Spleen (tissue), 11 donors: Measurements from ENCODE around the gene UFC1. TPM values are rescaled to one million over a fixed set of nuclear protein-coding genes. Genes with fewer than 3 reads are reported as not detected.
A peak's percentile ranks its signal among the peaks of the same experiment; 100 is the strongest.

ENCODE experiments used
- DNase-seq: peaks from one replicate; pipeline ENCODE4 v3.0.0-alpha.2; 2020
- H3K27ac ChIP-seq, 8 donors: fragments of 200-600 bp; sonication (generic) in 7 of 8; 1 replicate in 4 of 8; 2 replicates in 4 of 8; pipeline versions ENCODE4 v1.5.0 to v1.8.0; 2016 to 2021; ENCODE audit warnings: inconsistent platforms in 4 of 8, mild to moderate bottlenecking in 4 of 8, moderate library complexity in 1 of 8
- H3K27me3 ChIP-seq, 7 donors: fragments of 200-600 bp; sonication (generic) in 6 of 7; replicated peaks in 1 of 7; 1 replicate in 4 of 7; 2 replicates in 3 of 7; pipeline versions ENCODE4 v1.5.0 to v1.8.0; 2016 to 2021; ENCODE audit warnings: inconsistent platforms in 3 of 7, mild to moderate bottlenecking in 1 of 7
- H3K36me3 ChIP-seq, 6 donors: fragments of 200-600 bp; sonication (generic) in 5 of 6; 1 replicate in 4 of 6; 2 replicates in 2 of 6; pipeline versions ENCODE4 v1.5.0 to v1.8.0; 2016 to 2021; ENCODE audit warnings: inconsistent platforms in 2 of 6
- H3K4me1 ChIP-seq, 6 donors: fragments of 200-600 bp; sonication (generic) in 5 of 6; 1 replicate in 3 of 6; 2 replicates in 3 of 6; pipeline versions ENCODE4 v1.5.0 to v1.8.0; 2016 to 2021; ENCODE audit warnings: inconsistent platforms in 3 of 6
- H3K4me3 ChIP-seq, 8 donors: fragments of 200-600 bp; sonication (generic) in 7 of 8; 1 replicate in 4 of 8; 2 replicates in 4 of 8; pipeline versions ENCODE4 v1.5.0 to v1.8.0; 2016 to 2021; ENCODE audit warnings: inconsistent platforms in 4 of 8, mild to moderate bottlenecking in 4 of 8, moderate library complexity in 2 of 8
- H3K9me3 ChIP-seq, 8 donors: fragments of 200-600 bp; sonication (generic) in 7 of 8; 1 replicate in 4 of 8; 2 replicates in 4 of 8; pipeline versions ENCODE4 v1.5.0 to v1.8.0; 2016 to 2021; ENCODE audit warnings: inconsistent platforms in 4 of 8
- POLR2A ChIP-seq, 3 donors: fragments of 450-650 bp; IDR thresholded peaks; one replicate each; pipeline ENCODE4 v1.5.1; 2017; ENCODE audit warnings: antibody characterized with exemption in 3 of 3, mild to moderate bottlenecking in 1 of 3
- POLR2AphosphoS5 ChIP-seq, 3 donors: sonication (generic); formaldehyde crosslinking; IDR thresholded peaks; one replicate each; pipeline ENCODE4 v1.5.1; 2017; ENCODE audit warnings: antibody characterized with exemption in 3 of 3
- WGBS, 5 donors: extraction: QIAGEN DNeasy Blood & Tissue Kit in 3 of 5; methylation state at CpG; one replicate each; pipeline versions ENCODE4 v1.1.5 to v1.1.7; 2013 to 2018; 5-methylcytosine and 5-hydroxymethylcytosine counted together
- intact Hi-C: fragments of 100-400 bp; cut with DNase I; formaldehyde crosslinking; loops from one replicate; pipeline ENCODE4 v1.15.0; 2023; ENCODE audit warnings: low total_unique reads
- polyA plus RNA-seq, 3 donors: library from polyadenylated mRNA; stranded (reverse); fragments of 200-250 nt; gene quantifications; one replicate each; pipeline ENCODE4 v1.2.1, GENCODE V29; 2013
- total RNA-seq, 7 donors: library from RNA; depleted of rRNA in 3 of 7; stranded (reverse); fragments of >200 nt in 3 of 7; fragmentation: NEBNext Ultra II Directional in 4 of 7; extraction: Animal tissue kit (Norgen Biotek cat#: 25700) in 4 of 7; gene quantifications; one replicate each; pipeline versions ENCODE4 v1.1.0 to v1.2.1, GENCODE V29; 2016 to 2021
- TF ChIP-seq, protein P1 (sequence below), 11 experiments: fragments of 200-600 bp in 7 of 11; fragments of 450-650 bp in 4 of 11; sonication (generic) in 4 of 11; IDR thresholded peaks in 8 of 11; conservative IDR thresholded peaks in 3 of 11; 1 replicate in 7 of 11; 2 replicates in 4 of 11; pipeline versions ENCODE4 v1.4.0 to v1.8.0; 2016 to 2021; ENCODE audit warnings: antibody characterized with exemption in 11 of 11, inconsistent platforms in 4 of 11, mild to moderate bottlenecking in 1 of 11
- donor health status: healthy with polysubstance abuse.
- donor health status: DM: no; HTN: no; CAD: no; lungs with moderate emphysema.
- donor health status: DM: no; HTN: no; CAD: no.
- donor health status: Bipolar disorder and iron deficiency.
- donor health status: healthy.
- donor health status: DM: no; HTN: no; CAD: no.
- donor health status: DM: yes; HTN: yes; CAD: no.

Gene UFC1
- total and polyA plus RNA-seq, 10 donors = 62.8 to 130 (median 74.7) TPM

DNA sequence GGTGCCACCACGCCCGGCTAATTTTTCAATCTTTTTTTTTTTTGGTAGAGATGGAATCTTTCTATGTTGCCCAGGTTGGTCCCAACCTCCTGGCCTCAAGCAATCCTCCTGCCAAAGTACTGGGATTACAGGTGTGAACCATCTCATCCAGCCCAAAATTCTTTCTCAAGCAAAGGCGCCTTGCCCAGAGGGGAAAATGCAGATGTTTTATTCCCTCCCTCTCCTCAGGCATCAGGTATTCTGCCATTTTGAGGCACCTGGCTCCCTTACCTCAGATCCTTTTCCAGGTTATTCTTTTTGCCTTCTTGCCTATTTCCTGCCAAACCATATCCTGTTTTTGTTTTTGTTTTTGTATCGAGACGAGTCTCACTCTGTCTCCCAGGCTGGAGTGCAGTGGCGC, 34.6 kb downstream of the UFC1 start:
- no peak for TF ChIP-seq POLR2AphosphoS5 (IDR thresholded peaks at IDR 0.05)
- TF ChIP-seq, protein P1, sequence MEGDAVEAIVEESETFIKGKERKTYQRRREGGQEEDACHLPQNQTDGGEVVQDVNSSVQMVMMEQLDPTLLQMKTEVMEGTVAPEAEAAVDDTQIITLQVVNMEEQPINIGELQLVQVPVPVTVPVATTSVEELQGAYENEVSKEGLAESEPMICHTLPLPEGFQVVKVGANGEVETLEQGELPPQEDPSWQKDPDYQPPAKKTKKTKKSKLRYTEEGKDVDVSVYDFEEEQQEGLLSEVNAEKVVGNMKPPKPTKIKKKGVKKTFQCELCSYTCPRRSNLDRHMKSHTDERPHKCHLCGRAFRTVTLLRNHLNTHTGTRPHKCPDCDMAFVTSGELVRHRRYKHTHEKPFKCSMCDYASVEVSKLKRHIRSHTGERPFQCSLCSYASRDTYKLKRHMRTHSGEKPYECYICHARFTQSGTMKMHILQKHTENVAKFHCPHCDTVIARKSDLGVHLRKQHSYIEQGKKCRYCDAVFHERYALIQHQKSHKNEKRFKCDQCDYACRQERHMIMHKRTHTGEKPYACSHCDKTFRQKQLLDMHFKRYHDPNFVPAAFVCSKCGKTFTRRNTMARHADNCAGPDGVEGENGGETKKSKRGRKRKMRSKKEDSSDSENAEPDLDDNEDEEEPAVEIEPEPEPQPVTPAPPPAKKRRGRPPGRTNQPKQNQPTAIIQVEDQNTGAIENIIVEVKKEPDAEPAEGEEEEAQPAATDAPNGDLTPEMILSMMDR (IDR thresholded peaks at IDR 0.05 in 8 of 11, conservative IDR thresholded peaks at IDR 0.05 in 3 of 11) = no peak
- no peak for TF ChIP-seq POLR2A (IDR thresholded peaks at IDR 0.05)
- Histone ChIP-seq H3K36me3 (peaks cover 0 to 8% (median 0%) of the 10 kb centered on the region in 6 donors), H3K4me3 (no peak overlapping the region), H3K27me3 (no peaks in the 10 kb centered on the region), H3K4me1 (peaks cover 45 to 94% (median 80%) of the 10 kb centered on the region in 6 donors), H3K9me3 (no peaks in the 10 kb centered on the region), H3K27ac (peak overlapping the region in 5 of 8 donors; percentile 89 to 92 (median 92))
- WGBS, 5 donors = 72 to 78% (median 76%) methylated on average over 6 of the region's 6 CpGs
- DNase-seq = no peak
- intact Hi-C loops = no loop called here

DNA sequence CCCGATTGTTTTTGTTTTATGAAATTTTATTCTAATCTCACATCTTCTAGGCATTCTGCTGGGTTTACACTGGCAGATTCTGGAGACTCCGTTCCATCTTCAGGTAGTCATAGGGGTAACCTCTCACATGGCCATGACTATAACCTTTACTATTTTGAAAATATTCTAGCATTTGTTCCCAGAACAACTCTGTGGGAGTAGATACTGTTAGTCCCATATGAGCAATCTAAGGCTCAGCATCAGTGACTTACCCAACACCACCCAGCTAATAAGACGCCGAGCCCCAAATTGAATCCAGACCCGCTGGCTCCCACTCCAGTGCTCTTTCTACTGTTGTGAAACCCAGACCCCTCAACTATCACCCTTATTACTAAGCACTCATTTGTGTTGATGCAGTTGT, 35.3 kb downstream of the UFC1 start:
- Histone ChIP-seq H3K27me3 (no peaks in the 10 kb centered on the region), H3K27ac (peak overlapping the region in 2 of 8 donors; percentile 15 to 91), H3K4me3 (no peak overlapping the region), H3K36me3 (peaks cover 0 to 8% (median 0%) of the 10 kb centered on the region in 6 donors), H3K4me1 (peaks cover 46 to 94% (median 82%) of the 10 kb centered on the region in 6 donors), H3K9me3 (no peaks in the 10 kb centered on the region)
- 95 to 99% (median 98%) methylated on average over 5 of the region's 5 CpGs for WGBS, 5 donors
- TF ChIP-seq, protein P1 (IDR thresholded peaks at IDR 0.05 in 8 of 11, conservative IDR thresholded peaks at IDR 0.05 in 3 of 11) = no peak
- TF ChIP-seq POLR2AphosphoS5 (IDR thresholded peaks at IDR 0.05) (peak in 1 of 3 donors; percentile 7), POLR2A (IDR thresholded peaks at IDR 0.05) (no peak)
- intact Hi-C loops = no loop called here
- peak; percentile 27 for DNase-seq

DNA sequence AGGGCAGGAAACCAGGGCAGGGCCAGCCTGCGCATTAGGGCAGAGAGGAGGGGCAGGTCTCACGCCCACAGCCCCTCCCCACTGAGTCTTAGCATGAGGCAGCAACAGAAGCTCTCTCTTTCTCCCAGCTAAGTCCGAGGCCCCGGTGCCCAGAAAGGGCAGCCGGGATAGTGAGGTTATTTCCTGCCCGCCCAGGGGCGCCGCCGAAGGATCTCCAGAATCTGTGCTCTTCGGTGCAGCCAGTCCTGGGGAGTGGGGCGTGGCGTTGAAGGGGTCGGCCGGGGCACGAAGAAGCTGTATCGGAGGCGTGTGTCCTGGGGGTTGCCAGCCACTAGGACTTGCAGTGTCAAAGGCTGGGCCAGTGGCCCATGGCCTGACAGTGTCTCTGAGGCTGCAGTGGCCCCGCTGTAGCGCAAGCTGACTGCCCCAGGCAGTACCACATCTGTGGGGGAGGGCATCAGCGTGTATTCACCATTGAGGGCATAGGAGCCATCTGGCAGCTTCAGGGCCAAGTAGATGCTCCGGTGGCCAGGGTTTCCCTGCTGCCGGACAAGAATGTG, 37.3 kb downstream of the UFC1 start:
- TF ChIP-seq, protein P1 (IDR thresholded peaks at IDR 0.05 in 8 of 11, conservative IDR thresholded peaks at IDR 0.05 in 3 of 11) = no peak
- peak in 2 of 3 donors; percentile 9 to 25 for TF ChIP-seq POLR2AphosphoS5 (IDR thresholded peaks at IDR 0.05)
- Histone ChIP-seq H3K4me1 (peaks cover 47 to 94% (median 82%) of the 10 kb centered on the region in 6 donors), H3K36me3 (peaks cover 0 to 8% (median 0%) of the 10 kb centered on the region in 6 donors), H3K27me3 (no peaks in the 10 kb centered on the region), H3K9me3 (no peaks in the 10 kb centered on the region), H3K27ac (peak overlapping the region in 3 of 8 donors; percentile 9 to 55 (median 9)), H3K4me3 (no peak overlapping the region)
- DNase-seq = peak; percentile 80
- 65 to 87% (median 84%) methylated on average over 20 to 22 of the region's 22 CpGs for WGBS, 5 donors
- intact Hi-C loops = no loop called here

DNA sequence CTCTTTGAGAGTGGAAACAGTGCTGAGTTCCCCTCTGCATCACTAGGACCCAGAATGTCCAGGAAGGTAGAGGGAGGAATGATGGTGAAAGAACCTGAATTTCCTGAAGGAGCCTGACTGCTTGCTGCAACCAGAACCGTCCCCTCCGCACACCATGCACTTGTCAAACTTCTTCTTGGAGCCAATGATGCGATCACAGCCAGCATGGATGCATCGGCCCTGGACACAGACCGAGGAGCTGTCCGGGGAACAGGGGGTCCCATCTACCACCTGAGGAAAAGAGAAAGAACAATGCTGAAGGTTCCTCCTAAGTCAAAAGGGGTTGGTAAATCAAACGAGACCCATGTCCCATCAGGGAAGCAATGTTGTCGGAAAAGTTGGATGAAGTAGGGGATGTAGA, 38.2 kb downstream of the UFC1 start:
- peaks cover 47 to 94% (median 81%) of the 10 kb centered on the region in 6 donors for H3K4me1 ChIP-seq
- TF ChIP-seq, protein P1 (IDR thresholded peaks at IDR 0.05 in 8 of 11, conservative IDR thresholded peaks at IDR 0.05 in 3 of 11) = no peak
- no peaks in the 10 kb centered on the region for H3K9me3 ChIP-seq
- peak; percentile 53 for DNase-seq
- WGBS, 5 donors = 65 to 86% (median 76%) methylated on average over 8 of the region's 8 CpGs
- intact Hi-C loops = no loop called here
- H3K36me3 ChIP-seq = peaks cover 0 to 8% (median 0%) of the 10 kb centered on the region in 6 donors
- no peak overlapping the region for H3K4me3 ChIP-seq
- H3K27ac ChIP-seq = no peak overlapping the region
- no peaks in the 10 kb centered on the region for H3K27me3 ChIP-seq
